CD4-positive, alpha-beta T cell treated with Interleukin-4 for 1 hour (primary cell): ENCODE data around the gene COL5A1.
A peak's percentile ranks its signal among the peaks of the same experiment; 100 is the strongest.

Experiments
- DNase-seq, 2 donors: peaks; one replicate each; pipeline ENCODE4 v3.0.0-alpha.2; 2020 to 2022

COL5A1 gene

DNA sequence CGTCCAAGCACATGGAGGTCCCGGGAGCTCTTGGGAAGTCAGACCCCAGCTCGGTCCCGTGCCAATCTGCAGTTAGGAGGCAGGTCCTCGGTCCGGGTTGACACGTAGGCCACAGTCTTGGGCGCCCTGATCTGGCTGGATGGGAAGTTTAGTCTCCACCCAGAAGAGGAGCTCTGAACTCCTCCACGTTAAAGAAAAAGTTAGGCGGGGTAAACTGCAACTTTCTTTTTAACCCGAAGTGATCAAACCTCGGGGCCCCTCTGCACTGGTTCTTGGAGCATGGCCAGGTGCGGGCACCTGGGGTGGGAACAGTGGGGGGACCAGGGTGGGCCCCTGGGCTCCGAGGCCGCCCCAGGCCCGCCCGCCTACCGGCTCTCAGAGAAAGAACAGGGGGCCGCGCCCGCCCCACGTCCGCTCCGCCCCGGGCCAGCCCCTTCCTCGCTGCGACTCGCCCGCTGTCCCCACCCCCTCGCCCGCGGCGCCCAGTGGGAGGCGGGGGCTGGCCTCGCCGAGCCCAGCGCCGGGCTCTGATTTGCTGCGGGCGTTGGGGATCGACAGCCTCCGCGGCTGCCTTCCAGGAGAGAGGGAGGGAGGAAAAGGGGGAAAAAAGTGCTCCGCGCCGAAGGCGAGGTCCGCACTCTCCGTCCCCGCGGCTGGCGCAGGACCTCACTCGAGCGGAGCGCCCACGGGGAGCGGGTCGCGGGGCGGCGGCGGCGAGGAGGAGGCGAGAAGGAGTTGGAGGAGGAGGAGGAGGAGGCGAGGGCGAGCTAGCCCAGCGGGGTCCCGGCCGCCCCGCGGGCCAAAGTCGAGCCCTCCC lies at the start of gene COL5A1:
TSS of gene COL5A1 (plus strand) at position 631 of the 817 bp plus-strand sequence. CDS start 385 bp downstream, outside the sequence.
- DNase-seq = peak; percentile 23 to 38

- DNase-seq = no peak
Measured at GRCh38 chr9:134592018-134592818, 49.4 kb upstream of the COL5A1 start.

DNA sequence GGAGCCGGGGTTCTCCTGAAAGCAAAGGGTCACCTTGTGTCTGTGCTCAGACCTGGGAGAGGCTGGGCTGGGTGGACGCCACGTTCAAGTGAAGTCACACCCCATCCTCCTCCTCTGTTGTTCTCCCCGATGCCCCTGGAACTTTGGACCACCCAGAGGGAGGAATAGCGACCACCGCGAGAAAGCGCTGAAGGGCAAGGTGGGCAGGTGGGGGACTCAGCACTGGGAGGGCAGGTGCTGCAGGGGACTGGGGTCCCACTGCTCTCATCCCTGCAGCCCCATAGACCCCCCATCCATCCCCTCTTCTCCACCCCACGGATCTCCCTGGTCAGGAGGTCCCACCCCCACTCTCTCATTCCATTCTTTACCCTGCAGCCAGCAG lies 48.8 kb upstream of the COL5A1 start:
- no peak for DNase-seq

- no peak for DNase-seq
Measured at GRCh38 chr9:134593286-134594077, 48.1 kb upstream of the COL5A1 start.

DNA sequence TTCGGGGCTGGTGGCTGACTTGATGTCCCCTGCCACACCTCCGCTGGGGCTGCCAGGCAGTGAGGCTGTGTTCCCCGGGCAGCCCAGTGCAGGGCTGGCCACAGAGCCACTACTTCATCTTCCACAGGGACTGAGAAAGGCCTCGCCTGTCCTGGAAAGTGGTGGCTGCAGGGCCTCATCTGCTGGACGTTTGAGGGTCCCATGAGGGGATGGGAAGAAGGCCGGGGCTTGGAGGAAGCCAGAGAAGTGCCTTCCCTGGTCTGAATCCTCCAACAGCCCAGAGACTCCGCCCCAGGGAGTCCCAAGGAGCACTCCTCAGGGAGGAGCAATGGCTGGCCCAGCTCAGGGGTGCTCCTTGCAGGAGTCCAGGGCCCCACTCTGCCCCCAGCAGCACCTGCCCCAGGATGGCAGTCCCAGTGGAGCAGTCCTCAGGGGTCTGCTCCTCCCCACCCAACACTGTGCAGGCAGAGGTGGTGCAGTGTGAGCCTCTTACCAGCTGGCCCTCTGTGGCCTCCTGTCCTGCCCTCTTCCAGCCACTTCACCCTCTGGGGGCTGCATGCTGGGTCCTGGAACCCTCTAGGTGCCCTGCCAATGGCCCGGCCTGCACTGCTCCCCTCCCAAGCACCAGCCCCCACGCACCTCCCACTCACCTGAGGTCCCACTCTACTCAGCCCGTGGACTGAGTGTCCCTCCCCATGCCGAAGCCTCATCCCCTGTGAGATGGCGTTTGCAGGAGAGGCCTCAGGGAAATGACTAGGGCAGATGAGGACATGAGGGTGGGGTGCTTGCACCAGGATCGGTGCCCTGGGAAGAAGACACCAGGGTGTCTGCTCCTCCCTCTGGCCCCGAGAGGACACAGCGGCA lies 47.3 kb upstream of the COL5A1 start:
- no peak for DNase-seq

DNA sequence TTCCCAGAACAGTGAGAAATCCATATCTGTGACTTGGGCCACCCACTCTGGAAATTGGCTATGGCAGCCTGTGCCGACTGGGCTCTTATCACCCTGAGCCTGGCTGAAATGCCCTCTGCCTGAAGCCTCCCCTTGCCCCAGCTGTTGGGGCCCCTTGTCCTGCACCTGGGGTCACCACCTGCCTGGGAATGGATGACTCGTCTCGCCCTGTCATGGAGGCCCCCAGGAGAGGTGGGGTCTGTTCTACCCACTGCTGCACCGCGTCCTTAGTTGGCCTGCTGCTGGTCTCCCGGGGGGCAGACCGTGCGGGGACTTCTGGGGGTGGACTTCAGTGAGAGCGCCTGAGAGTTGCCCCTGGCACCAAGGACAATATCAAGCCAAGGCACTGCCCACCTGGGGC lies 46.6 kb upstream of the COL5A1 start:
- no peak for DNase-seq

DNA sequence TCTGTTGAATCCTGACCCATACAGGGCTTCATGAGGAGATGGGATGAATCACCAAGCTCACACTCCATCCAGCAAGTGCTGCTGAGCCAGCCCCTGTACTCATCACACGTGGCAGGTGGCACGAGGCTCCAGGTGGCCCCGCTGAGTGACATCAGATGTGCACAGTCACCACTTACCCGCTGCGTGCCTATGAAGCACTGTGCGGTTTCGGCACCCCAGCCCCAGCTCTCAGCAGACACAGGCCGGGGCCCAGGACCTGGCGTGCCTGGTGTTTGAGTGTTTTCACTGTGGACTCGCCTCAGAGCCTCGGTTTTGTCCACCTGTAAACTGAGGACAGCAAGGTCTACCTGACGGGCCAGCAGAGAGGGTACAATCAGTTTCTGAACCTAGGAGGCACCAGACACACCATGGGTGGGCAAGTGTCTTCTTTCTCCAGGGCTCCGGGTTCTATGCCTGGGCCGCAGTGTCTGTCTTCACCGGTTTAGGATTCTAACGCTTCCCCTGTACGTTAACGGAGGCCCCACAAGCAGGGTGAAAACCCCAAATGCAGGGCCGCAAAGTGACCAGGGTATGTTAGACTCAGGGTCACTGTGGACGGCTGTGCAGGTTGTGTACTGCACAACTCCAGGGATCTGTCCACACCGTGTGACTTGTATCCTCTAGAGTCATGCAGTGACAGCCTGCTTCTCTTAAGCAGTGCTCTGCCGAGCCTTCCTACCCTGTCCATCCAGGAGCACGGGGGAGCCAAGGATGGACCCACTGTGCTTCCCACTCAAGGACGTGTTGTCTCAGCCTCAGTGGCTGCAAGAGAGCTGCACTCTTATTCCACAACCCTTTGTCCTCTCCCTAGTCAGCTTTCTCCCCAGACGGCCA lies 44.3 kb upstream of the COL5A1 start:
- no peak for DNase-seq

- no peak for DNase-seq
Measured at GRCh38 chr9:134597957-134598883, 43.4 kb upstream of the COL5A1 start.

GRCh38 chr9:134598884-134599245 lies 42.7 kb upstream of the COL5A1 start:
- no peak for DNase-seq

- no peak for DNase-seq
Measured at GRCh38 chr9:134600371-134600770, 41.2 kb upstream of the COL5A1 start.

DNA sequence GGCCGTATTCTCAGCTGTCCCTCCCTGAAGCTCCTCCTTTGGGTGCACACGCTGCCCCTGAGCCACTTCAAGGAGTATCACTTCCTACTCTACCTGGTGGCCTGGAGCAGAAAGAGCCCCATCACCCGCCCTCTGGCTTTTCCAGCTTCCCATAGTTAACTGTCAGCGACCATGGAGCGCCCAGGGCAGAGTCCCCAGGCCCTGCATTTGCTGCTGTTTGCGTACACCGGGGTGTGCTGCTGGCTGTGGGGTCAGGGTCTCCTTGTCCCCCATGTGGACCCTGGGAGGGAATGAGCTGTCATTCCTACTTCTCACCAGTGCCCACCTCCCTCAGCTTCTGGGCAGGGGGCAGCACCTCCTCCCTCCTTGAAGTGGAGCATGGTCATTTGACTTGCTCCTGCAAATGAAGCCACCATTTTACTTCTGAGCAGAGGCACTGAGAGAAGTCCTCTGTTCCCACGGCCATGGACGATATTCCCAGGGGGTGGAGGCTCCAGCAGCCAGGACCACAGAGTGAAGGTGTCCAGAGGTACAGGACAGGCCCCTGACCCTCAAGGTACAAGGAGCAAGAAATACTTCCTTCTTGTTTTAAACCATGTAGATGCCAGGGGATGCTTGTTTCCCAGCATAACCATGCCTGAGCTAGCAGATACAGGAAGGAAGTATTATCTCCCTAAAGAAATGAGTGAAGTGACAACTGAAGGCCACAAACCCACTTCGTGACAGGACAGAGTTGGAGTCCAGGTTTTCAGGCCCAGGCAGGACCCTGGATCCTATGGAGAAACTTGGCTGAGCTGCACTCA lies 40.6 kb upstream of the COL5A1 start:
- no peak for DNase-seq

- no peak for DNase-seq
Measured at GRCh38 chr9:134601764-134602163, 39.8 kb upstream of the COL5A1 start.

GRCh38 chr9:134602547-134603362 lies 38.8 kb upstream of the COL5A1 start:
- DNase-seq = no peak

DNA sequence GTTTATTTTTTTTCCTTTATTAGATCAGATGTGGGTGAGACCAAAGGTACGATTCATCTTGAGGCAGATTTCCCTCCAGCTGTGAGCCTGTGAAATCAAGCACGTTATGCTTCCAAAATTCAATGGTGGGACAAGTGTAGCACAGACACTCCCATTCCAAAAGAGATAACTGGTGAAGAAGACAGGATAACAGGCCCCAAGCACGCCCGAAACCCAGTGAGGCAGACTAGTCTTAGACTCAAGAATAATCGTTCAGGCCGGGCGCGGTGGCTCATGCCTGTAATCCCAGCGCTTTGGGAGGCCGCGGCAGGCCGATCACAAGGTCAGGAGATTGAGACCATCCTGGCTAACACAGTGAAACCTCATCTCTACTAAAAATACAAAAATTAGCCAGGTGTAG lies 36.8 kb upstream of the COL5A1 start:
- no peak for DNase-seq

DNA sequence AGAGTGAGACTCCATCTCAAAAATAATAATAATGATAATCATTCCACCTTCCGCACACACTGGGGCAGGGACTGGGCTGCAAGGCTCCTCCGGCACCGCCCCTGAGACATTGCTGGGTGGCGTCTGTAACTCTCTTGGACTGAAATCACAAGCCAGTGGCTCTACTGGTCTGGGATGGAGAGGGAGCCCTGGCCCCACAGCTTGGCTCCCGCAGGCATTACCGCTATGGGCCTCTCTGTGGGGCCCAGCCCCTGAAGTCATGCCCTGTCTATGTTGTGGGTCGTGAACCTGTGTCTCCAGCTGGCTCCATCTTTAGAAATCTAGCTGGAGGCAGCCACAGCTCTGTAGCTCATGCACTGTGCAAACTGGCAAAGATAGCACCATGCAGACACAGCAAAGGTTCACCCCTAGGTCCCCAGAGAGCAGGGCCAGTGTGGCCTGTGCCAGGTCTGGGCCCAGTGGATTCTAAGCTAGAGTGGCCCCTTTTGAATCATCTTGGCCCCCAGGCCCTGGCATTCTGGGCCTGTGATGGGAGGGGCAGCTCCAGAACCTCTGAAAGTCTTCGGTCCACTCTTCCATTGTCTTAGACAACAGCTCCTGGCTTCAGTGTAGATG lies 36.1 kb upstream of the COL5A1 start:
- peak in 1 of 2 donors; percentile 10 for DNase-seq

GRCh38 chr9:134605966-134606357 lies 35.6 kb upstream of the COL5A1 start:
- peak in 1 of 2 donors; percentile 1 for DNase-seq

DNA sequence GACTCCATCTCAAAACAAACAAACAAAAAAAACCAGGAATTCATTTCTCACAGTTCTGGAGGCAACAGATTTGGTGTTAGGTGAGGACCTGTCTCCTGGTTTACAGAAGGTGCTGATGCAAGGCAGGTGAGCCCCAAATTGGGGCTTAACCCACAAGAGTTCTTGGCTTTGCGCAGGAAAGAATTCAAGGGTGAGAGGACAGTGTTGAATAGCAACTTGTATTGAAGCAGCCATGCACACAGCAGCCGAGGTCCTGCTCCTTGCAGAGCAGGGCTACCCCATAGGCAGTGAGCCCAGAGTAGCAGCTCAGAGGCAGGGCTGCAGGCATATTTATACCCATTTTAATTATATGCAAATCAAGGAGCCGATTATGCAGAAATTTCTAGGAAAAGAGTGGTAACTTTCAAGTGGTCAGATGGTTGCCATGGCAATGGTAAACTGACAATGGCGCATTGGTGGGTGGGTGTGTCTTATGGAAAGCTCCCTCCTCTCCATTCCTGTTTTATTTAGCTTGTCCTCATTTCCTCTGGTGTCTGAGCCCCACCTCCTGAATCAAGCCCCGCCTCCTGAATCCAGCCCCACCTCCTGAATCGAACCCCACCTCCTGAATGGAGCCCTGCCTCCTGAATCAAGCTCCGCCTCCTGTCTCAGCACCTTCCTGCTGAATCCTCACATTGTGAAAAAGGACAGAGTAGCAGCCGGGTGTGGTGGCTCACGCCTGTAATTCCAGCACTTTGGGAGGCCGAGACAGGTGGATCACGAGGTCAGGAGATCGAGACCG lies 34.5 kb upstream of the COL5A1 start:
- DNase-seq = peak in 1 of 2 donors; percentile 4
